22Rv1 (cell line): Measurements from ENCODE around the gene VWA8.

Source experiments
- H3K27ac ChIP-seq: fragments of 450-650 bp; 2 replicates; pipeline ENCODE4 v1.5.1; 2017
- ZFX ChIP-seq: fragments of 450-650 bp; IDR thresholded peaks from 2 replicates; pipeline ENCODE4 v1.6.1; 2017; ENCODE audit warnings: antibody characterized with exemption, borderline replicate concordance
- TF ChIP-seq, protein P1 (sequence below): fragments of 450-650 bp; IDR thresholded peaks from 2 replicates; pipeline ENCODE4 v1.5.1; 2017; ENCODE audit warnings: mild to moderate bottlenecking

The VWA8 gene

DNA sequence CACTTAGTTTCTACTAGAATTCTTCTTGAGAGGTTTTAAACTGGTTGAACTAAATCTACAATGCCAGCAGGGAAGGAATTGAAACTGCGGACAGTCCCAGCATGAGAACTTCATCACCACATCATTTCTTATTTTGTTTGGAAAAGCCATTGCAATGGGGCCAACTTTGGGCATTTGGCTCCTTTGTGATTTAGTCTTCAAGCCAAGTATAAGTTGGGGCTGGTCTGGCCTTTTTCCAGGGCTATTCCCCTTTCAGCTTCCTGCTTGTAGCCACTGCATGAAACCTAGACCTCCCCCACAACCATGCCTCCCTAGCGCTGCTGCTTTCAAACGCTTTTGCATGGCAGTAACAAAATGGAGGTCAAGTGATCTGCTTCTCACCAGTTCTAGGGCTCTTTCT is 361.3 kb downstream of the VWA8 start:
- TF ChIP-seq ZFX = no peak
- TF ChIP-seq, protein P1, sequence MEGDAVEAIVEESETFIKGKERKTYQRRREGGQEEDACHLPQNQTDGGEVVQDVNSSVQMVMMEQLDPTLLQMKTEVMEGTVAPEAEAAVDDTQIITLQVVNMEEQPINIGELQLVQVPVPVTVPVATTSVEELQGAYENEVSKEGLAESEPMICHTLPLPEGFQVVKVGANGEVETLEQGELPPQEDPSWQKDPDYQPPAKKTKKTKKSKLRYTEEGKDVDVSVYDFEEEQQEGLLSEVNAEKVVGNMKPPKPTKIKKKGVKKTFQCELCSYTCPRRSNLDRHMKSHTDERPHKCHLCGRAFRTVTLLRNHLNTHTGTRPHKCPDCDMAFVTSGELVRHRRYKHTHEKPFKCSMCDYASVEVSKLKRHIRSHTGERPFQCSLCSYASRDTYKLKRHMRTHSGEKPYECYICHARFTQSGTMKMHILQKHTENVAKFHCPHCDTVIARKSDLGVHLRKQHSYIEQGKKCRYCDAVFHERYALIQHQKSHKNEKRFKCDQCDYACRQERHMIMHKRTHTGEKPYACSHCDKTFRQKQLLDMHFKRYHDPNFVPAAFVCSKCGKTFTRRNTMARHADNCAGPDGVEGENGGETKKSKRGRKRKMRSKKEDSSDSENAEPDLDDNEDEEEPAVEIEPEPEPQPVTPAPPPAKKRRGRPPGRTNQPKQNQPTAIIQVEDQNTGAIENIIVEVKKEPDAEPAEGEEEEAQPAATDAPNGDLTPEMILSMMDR = no peak
- no peak overlapping the region for H3K27ac ChIP-seq

DNA sequence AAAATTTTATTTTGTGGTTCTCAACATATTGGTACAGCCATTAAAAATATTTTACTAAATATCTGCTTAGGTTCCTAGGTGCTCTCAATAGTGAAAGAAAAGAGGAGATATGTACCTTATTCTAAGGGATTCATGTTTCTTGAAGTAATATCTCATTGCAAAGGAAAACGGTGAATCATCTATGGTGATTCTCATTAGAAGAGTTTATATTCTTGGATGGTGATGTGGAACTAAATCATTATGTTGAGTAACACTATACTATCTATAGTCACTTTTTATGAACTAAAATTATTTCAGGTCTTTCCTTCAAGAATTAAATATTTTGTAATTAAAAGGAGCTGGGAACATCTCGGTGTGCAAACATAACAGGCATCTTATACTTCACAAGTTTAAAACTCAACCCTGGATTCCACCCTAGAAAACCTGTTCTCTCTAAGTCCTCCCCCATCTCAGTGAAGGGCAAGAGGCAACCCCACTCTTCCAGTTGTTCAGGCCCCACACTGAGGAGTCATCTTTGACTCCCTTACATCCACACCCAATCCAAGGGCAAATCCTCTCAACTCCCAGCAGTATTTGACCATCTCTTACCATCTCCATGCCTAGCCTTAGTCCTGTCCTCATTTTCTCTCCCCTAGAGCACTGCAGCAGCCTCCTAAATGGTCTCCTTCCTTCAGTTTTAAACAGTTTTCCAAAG is 363.4 kb downstream of the VWA8 start:
- no peak overlapping the region for H3K27ac ChIP-seq
- TF ChIP-seq, protein P1 = no peak
- no peak for TF ChIP-seq ZFX

DNA sequence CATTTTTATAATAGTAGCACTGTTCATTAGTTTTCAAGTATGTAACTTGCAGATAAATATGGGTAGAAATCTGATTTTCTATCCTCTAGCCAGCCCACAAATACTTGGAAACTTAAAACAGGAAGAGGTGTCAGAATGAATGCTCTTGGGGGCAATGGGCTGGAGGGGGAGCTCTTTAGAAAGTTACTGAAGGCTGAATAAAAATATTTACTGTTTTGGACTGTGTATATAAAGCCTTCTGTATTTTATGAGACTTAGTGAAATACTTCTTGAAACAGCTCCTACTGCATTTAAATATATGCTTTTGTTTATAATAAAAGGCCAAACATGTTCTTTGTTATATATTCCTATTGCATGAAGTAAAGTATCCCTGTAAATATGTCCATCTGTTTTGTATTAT is 364.7 kb downstream of the VWA8 start:
- H3K27ac ChIP-seq = no peak overlapping the region
- TF ChIP-seq, protein P1 = no peak
- TF ChIP-seq ZFX = no peak

DNA sequence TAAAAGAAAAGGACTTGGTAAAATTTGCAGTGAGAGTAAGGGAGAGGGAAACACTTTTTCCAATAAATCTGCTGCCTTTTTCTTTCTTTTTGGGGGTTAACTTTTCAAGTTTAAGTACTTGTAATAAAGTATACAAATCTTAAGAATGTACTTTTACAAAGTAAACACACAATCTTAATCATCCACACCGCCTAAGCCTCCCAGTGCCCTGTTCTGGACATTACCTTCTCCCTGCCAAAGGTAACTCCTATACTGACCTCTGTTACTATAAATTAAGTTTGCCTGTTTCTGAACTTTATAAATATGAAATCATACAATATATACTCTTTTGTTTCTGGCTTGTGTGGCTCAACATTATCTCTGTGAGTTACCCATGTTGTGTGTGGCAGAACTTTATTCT is 365.6 kb downstream of the VWA8 start:
- no peak overlapping the region for H3K27ac ChIP-seq
- TF ChIP-seq, protein P1 = no peak
- no peak for TF ChIP-seq ZFX

DNA sequence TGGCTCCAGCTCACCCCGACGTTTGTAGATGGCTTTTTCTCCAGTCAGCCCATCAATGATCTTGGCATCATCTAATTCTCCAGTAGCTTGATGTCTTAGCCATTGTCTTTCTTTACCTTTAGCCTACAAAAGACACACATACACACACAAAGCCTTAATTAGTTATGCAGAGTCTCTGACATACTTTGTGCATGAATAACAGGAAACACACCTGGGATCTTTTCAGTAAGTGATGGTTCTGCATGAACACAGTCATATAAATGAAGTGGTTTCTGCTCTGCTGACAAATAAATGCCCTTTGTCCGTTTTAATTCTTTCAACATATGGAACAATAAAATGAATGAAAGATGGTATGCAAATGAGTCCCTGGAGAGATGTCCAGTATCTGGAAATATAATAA is 370.3 kb downstream of the VWA8 start:
- H3K27ac ChIP-seq = no peak overlapping the region
- no peak for TF ChIP-seq ZFX
- TF ChIP-seq, protein P1 = no peak

DNA sequence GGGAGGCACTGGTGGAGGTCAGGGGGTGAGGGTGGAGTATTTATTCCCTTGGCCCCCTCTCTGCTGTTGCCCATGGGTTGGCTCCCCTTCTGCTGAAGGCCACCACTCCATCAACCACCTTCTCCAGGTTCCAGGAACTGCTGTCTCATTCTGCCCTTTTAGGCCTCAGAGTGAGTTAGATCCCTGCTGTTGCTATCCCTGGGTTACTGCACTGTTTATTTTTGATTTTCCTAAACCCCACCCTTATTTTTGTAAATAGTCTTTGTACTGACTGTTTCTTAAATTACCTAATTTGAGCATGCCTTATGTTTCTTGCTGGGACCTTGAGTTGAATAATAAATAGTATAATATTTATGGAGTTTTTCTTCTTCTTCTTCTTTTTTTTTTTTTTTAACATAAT is 370.8 kb downstream of the VWA8 start:
- no peak overlapping the region for H3K27ac ChIP-seq
- TF ChIP-seq, protein P1 = no peak
- no peak for TF ChIP-seq ZFX

DNA sequence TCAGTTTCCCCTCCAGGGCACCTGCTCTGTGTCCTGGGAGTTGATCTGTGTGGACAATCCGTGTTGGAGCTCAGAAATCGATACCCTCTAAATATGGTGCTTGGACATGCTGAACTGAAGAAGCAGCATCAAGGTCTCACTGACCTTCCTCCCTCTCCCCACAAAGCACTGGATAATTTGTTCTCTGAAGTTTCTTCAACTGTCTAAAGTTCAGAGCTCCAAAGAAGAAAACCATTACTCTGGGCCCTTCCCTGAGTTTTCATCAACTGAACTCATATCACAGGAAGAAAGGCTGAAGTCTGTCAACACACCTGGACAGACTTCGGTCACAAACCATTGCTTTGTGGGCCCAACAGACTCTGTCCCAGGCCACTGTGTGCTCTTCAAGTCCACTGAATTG is 371.5 kb downstream of the VWA8 start:
- no peak for TF ChIP-seq ZFX
- TF ChIP-seq, protein P1 = no peak
- no peak overlapping the region for H3K27ac ChIP-seq
